ENCODE measurements around the gene SLX4IP.

The SLX4IP gene

DNA sequence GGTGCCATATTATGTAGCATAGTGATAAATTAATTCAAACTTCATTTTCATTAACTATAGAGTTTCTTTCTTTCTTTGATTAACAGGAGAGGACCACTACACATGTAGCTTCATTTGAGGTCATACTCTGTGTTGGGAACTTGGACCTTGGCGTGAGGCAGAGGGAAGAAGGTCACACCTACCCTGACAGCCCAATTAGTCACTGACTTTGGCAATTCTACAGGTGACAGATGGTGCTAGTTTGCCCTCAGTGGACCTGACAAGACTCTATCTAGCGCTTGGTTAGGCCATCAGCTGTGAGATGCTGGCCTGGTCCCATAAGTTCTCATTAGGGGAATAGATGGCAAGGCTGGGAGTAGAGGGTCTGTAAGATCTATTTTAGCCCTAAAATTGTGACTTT is 14.2 kb downstream of the SLX4IP start:
- TF ChIP-seq, protein P1, sequence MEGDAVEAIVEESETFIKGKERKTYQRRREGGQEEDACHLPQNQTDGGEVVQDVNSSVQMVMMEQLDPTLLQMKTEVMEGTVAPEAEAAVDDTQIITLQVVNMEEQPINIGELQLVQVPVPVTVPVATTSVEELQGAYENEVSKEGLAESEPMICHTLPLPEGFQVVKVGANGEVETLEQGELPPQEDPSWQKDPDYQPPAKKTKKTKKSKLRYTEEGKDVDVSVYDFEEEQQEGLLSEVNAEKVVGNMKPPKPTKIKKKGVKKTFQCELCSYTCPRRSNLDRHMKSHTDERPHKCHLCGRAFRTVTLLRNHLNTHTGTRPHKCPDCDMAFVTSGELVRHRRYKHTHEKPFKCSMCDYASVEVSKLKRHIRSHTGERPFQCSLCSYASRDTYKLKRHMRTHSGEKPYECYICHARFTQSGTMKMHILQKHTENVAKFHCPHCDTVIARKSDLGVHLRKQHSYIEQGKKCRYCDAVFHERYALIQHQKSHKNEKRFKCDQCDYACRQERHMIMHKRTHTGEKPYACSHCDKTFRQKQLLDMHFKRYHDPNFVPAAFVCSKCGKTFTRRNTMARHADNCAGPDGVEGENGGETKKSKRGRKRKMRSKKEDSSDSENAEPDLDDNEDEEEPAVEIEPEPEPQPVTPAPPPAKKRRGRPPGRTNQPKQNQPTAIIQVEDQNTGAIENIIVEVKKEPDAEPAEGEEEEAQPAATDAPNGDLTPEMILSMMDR (IDR thresholded peaks at IDR 0.05; ENCODE audit: low read depth, low read length), result no peak
- no peak overlapping the region for H3K4me3 ChIP-seq (replicated peaks in 1 of 2; ENCODE audit: low read depth in 2 of 2, low read length in 2 of 2)
- no peak for DNase-seq (ENCODE audit: low read depth in 2 of 2)

DNA sequence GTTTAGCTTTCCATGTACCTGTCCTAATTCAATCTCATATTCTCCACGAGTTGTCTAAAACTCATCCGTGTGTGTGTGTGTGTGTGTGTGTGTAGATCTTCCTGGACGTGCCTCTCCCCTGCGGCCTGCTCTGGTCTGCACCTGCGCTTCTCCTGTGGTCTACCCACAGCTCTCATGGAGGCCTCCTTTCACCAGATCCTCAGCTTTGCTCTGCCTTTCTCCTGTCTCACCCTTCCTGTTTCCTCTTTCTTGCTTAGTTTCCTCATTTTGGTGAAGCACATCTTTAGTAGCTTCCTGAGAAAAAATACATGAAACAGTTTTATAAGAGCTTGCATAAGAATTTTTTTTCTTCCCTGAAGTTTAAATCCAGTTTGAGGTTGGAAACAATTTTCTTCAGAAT is 18.1 kb downstream of the SLX4IP start:
- no peak overlapping the region for H3K4me3 ChIP-seq (replicated peaks in 1 of 2; ENCODE audit: low read depth in 2 of 2, low read length in 2 of 2)
- TF ChIP-seq, protein P1 (IDR thresholded peaks at IDR 0.05; ENCODE audit: low read depth, low read length), result no peak
- no peak for DNase-seq (ENCODE audit: low read depth in 2 of 2)

DNA sequence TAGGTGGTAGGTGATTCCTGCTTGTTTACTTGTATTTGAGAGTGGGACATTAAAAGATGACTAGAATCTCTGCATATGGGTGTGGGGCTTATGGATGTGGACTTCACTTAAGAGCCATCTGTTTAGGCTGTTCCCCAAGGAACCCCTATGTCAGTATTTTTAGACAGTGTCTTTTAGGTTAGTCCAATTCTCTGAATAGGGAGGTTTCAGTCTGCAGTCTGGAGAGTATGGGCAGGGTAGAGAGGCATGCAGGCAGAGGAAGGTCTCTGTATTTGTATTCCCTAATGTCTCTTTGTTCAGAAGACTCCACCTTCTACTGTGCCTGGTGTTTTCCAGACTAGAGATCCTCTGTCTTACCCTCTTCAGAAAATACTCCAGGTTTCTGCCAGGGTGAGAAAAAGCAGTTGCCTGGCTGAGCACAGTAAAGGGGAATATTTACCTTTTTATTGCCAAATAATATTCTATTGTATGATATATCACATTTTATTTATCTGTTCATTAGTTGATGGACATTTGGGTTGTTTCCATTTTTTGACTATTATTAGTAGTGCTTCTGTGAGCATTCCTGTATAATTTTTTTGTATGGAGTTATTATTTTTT is 19.1 kb downstream of the SLX4IP start:
- TF ChIP-seq, protein P1 (IDR thresholded peaks at IDR 0.05; ENCODE audit: low read depth, low read length), result no peak
- DNase-seq (ENCODE audit: low read depth in 2 of 2), result no peak
- H3K4me3 ChIP-seq (replicated peaks in 1 of 2; ENCODE audit: low read depth in 2 of 2, low read length in 2 of 2), result no peak overlapping the region

DNA sequence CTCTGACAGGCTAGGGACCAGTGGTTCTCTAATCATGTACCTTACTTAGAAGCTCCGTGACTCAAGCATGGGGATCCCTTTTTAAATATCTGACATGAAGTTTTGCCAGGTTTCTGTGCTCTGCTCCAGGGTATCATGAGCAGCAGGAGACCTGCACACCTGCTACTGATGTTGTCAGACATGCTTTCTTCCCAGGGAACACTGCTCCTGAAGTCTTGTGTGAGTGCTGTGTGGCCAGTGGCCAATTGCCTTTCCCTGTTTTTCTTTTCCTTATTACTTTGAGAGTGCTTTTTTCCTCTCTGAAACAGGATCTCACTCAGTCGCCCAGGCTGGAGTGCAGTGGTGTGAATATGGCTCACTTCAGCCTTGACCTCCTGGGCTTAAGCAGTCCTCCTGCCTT is 26.4 kb downstream of the SLX4IP start:
- TF ChIP-seq, protein P1 (IDR thresholded peaks at IDR 0.05; ENCODE audit: low read depth, low read length), result no peak
- H3K4me3 ChIP-seq (replicated peaks in 1 of 2; ENCODE audit: low read depth in 2 of 2, low read length in 2 of 2), result no peak overlapping the region
- no peak for DNase-seq (ENCODE audit: low read depth in 2 of 2)

DNA sequence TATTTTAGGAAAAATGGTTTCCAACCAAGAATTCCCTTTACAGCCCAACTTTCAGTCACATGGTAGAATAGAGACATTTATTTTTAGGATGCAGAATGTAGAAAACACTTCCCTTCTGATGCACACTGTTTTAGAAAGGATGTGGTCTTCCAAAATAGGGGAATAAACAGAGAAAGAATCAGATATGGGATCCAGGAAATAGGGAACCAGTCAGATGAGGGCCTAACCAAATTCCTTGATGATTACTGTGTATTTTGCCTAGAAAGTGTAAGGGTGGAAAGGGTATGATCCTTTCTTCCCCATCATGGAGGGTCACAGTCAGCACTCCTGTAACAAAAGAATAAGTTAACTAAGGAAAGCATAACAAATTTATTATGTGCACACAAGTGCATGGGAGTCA is 27.4 kb downstream of the SLX4IP start:
- DNase-seq (ENCODE audit: low read depth in 2 of 2), result no peak
- no peak overlapping the region for H3K4me3 ChIP-seq (replicated peaks in 1 of 2; ENCODE audit: low read depth in 2 of 2, low read length in 2 of 2)
- TF ChIP-seq, protein P1 (IDR thresholded peaks at IDR 0.05; ENCODE audit: low read depth, low read length), result no peak

DNA sequence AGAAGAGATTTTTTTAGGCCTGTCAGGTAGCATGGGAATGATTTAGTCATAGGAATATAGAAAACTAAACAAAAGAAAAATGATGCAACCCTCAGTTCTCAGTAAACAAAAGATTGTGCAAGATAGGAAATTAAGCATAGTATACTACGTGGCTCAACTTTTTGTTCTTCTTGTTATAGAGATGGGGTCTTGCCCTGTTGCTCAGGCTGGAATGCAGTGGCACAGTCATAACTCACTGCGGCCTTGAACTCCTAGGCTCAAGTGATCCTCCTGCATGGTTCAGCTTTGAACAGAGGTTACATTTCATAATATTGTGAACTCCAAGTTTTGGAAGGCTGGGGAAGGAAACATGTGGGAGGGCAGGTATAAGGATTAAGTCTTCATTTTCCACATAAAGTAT is 28.5 kb downstream of the SLX4IP start:
- peak in 1 of 2 donors; percentile 73 for DNase-seq (ENCODE audit: low read depth in 2 of 2)
- H3K4me3 ChIP-seq (replicated peaks in 1 of 2; ENCODE audit: low read depth in 2 of 2, low read length in 2 of 2), result no peak overlapping the region
- TF ChIP-seq, protein P1 (IDR thresholded peaks at IDR 0.05; ENCODE audit: low read depth, low read length), result no peak

DNA sequence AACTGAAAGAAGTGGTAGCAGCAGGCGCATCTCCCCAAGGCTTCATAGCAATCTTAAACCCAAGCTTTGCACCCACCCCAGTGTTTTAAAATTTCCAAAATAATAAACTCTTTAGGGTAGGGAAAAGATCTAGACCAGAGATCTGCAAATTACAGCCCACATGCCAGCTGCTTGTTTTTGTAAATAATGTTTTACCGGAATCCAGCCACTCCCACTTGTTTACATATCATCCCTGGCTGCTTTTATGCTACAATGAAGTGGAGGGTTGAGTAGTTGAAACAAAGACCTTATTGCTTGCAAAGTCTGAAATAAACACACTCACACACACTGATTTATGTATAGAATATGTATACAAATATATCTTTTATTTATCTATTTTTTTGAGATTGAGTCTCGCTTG is 30.0 kb downstream of the SLX4IP start:
- no peak for DNase-seq (ENCODE audit: low read depth in 2 of 2)
- TF ChIP-seq, protein P1 (IDR thresholded peaks at IDR 0.05; ENCODE audit: low read depth, low read length), result no peak
- no peak overlapping the region for H3K4me3 ChIP-seq (replicated peaks in 1 of 2; ENCODE audit: low read depth in 2 of 2, low read length in 2 of 2)

Data from cardiac fibroblast (primary cell).